Lung microvascular endothelial cell (primary cell): ENCODE data around the gene KRT34. TPM values are rescaled to one million over a fixed set of nuclear protein-coding genes. Genes with fewer than 3 reads are reported as not detected.
"Not testable (repeated sequence)": the region's sequence is repeated elsewhere in the genome, so short reads cannot be mapped to it uniquely, and the experiment has no call there.

Experiments
- DNase-seq, 2 donors: peaks; one replicate each; pipeline versions ENCODE4 v3.0.0 to v3.0.0-alpha.2; 2010; ENCODE audit warnings: low read depth in 2 of 2
- total RNA-seq: library from RNA; depleted of rRNA; stranded (reverse); fragments of >200 nt; gene quantifications from 2 replicates; pipeline ENCODE4 v1.2.1, GENCODE V29; 2014

KRT34 gene
- total RNA-seq, 1 donor from 2014 or later, result not detected

GRCh38 chr17:41404024-41404671 lies 22.0 kb upstream of the KRT34 start:
- DNase-seq, result peak in 1 of 2 donors; percentile 72

- DNase-seq, result peak in 1 of 2 donors; percentile 45
Measured at GRCh38 chr17:41403404-41404023, 21.4 kb upstream of the KRT34 start.

GRCh38 chr17:41402161-41402560 lies 20.1 kb upstream of the KRT34 start:
- no peak for DNase-seq

GRCh38 chr17:41396996-41397660 lies 15.0 kb upstream of the KRT34 start, which contains the start of gene KRT31:
TSS of gene KRT31 (minus strand) at chr17:41397608. CDS start at chr17:41397539, 69 bp downstream.
- DNase-seq, result no peak

GRCh38 chr17:41396340-41396739 lies 14.2 kb upstream of the KRT34 start:
- no peak for DNase-seq

- no peak for DNase-seq
Measured at GRCh38 chr17:41395611-41396010, 13.5 kb upstream of the KRT34 start.

GRCh38 chr17:41395044-41395443 lies 12.9 kb upstream of the KRT34 start:
- DNase-seq, result not testable (repeated sequence)

GRCh38 chr17:41394254-41394996 lies 12.3 kb upstream of the KRT34 start:
- DNase-seq, result no peak

- DNase-seq, result no peak
Measured at GRCh38 chr17:41393826-41394225, 11.7 kb upstream of the KRT34 start.

GRCh38 chr17:41393294-41393693 lies 11.2 kb upstream of the KRT34 start:
- no peak for DNase-seq

- DNase-seq, result peak in 1 of 2 donors; percentile 30
Measured at GRCh38 chr17:41392278-41392677, 10.2 kb upstream of the KRT34 start.

GRCh38 chr17:41391535-41391934 lies 9.4 kb upstream of the KRT34 start:
- no peak for DNase-seq

GRCh38 chr17:41390411-41390938 lies 8.4 kb upstream of the KRT34 start:
- DNase-seq, result no peak

GRCh38 chr17:41387670-41388069 lies 5.6 kb upstream of the KRT34 start:
- no peak for DNase-seq

- DNase-seq, result no peak
Measured at GRCh38 chr17:41386227-41386626, 4.1 kb upstream of the KRT34 start.

- no peak for DNase-seq
Measured at GRCh38 chr17:41383690-41384089, 1.6 kb upstream of the KRT34 start.

- DNase-seq, result no peak
Measured at GRCh38 chr17:41382394-41382793, 288 bp upstream of the KRT34 start.

- not testable (repeated sequence) for DNase-seq
Measured at GRCh38 chr17:41380091-41380490, 2.0 kb downstream of the KRT34 start.

- peak in 1 of 2 donors; percentile 53 for DNase-seq
Measured at GRCh38 chr17:41377546-41377945, 4.6 kb downstream of the KRT34 start.

- no peak for DNase-seq
Measured at GRCh38 chr17:41369713-41370112, 12.4 kb downstream of the KRT34 start, which contains the start of gene KRT33B. TSS of gene KRT33B (minus strand) at chr17:41369813. CDS start at chr17:41369750, 63 bp downstream.

GRCh38 chr17:41369023-41369422 lies 13.1 kb downstream of the KRT34 start:
- DNase-seq, result no peak
